DOHH2 (cell line): Measurements from ENCODE around the gene FLRT3.

ENCODE experiments used
- H3F3A ChIP-seq: fragments of 200-600 bp; sonication (generic), shearing (Covaris generic); 2 replicates; pipeline ENCODE4 v1.6.0; 2016; ENCODE audit warnings: antibody characterized with exemption, mild to moderate bottlenecking; ENCODE audit not compliant: control insufficient read depth, insufficient read depth
- H3K27ac ChIP-seq: fragments of 200-600 bp; sonication (generic); 2 replicates; pipeline ENCODE4 v1.5.1; 2014; ENCODE audit warnings: low read depth, mild to moderate bottlenecking, low read length, moderate library complexity
- H3K27me3 ChIP-seq: fragments of 200-600 bp; sonication (generic); 2 replicates; pipeline ENCODE4 v1.6.1; 2014; ENCODE audit warnings: mild to moderate bottlenecking, low read length, mixed read lengths; ENCODE audit not compliant: control insufficient read depth
- H3K36me3 ChIP-seq: fragments of 200-600 bp; sonication (generic); 2 replicates; pipeline ENCODE4 v1.6.1; 2014; ENCODE audit warnings: mild to moderate bottlenecking, low read length, moderate library complexity, mixed read lengths; ENCODE audit not compliant: control insufficient read depth
- H3K4me1 ChIP-seq: fragments of 200-600 bp; sonication (generic); 2 replicates; pipeline ENCODE4 v1.6.1; 2014; ENCODE audit warnings: mild to moderate bottlenecking, low read length, mixed read lengths; ENCODE audit not compliant: control insufficient read depth
- H3K4me2 ChIP-seq: fragments of 200-600 bp; sonication (generic); 2 replicates; pipeline ENCODE4 v1.6.0; 2014; ENCODE audit warnings: mild to moderate bottlenecking, low read length, moderate library complexity
- H3K4me3 ChIP-seq: fragments of 200-600 bp; sonication (generic); 2 replicates; pipeline ENCODE4 v1.5.1; 2014; ENCODE audit warnings: mild to moderate bottlenecking, low read length, mixed read lengths
- H3K79me2 ChIP-seq: fragments of 200-600 bp; sonication (generic); 2 replicates; pipeline ENCODE4 v1.6.1; 2014; ENCODE audit warnings: mild to moderate bottlenecking, low read length, mixed read lengths; ENCODE audit not compliant: control insufficient read depth
- H3K9me2 ChIP-seq: fragments of 200-600 bp; sonication (generic); replicated peaks from 2 replicates; pipeline ENCODE4 v1.6.1; 2014; ENCODE audit warnings: mild to moderate bottlenecking, low read length, mixed read lengths; ENCODE audit not compliant: control insufficient read depth
- H3K9me3 ChIP-seq: fragments of 200-600 bp; sonication (generic); 2 replicates; pipeline ENCODE4 v1.6.1; 2014; ENCODE audit warnings: antibody characterized with exemption, low read length, mixed read lengths; ENCODE audit not compliant: control insufficient read depth, insufficient read depth
- H4K20me1 ChIP-seq: fragments of 200-600 bp; sonication (generic); 2 replicates; pipeline ENCODE4 v1.6.0; 2014; ENCODE audit warnings: low read depth, mild to moderate bottlenecking, antibody characterized with exemption, low read length, moderate library complexity; ENCODE audit not compliant: control insufficient read depth, insufficient read depth
- CTCF ChIP-seq: fragments of 200-600 bp; sonication (generic); IDR thresholded peaks from one replicate; pipeline ENCODE4 v1.5.1; 2014; ENCODE audit warnings: antibody characterized with exemption, mild to moderate bottlenecking, low read depth, low read length; ENCODE audit not compliant: poor library complexity, severe bottlenecking
- EZH2phosphoT487 ChIP-seq: fragments of 200-600 bp; sonication (generic); IDR thresholded peaks from 2 replicates; pipeline ENCODE4 v1.6.1; 2017; ENCODE audit warnings: borderline replicate concordance, mild to moderate bottlenecking, antibody characterized with exemption, low read length, moderate library complexity, mixed read lengths

FLRT3 gene

GRCh38 chr20:14313341-14314020 is 23.9 kb downstream of the FLRT3 start:
- no peaks in the 10 kb centered on the region for H3K9me3 ChIP-seq
- no peaks in the 10 kb centered on the region for H3K79me2 ChIP-seq
- no peak overlapping the region for H3K27ac ChIP-seq
- H3K27me3 ChIP-seq: no peaks in the 10 kb centered on the region
- H3K9me2 ChIP-seq: no peaks in the 10 kb centered on the region
- no peak overlapping the region for H3K4me3 ChIP-seq
- H3K4me1 ChIP-seq: no peaks in the 10 kb centered on the region
- no peaks in the 10 kb centered on the region for H3F3A ChIP-seq
- H4K20me1 ChIP-seq: no peaks in the 10 kb centered on the region
- H3K36me3 ChIP-seq: no peaks in the 10 kb centered on the region
- no peak for TF ChIP-seq EZH2phosphoT487
- TF ChIP-seq CTCF: no peak
- no peak overlapping the region for H3K4me2 ChIP-seq

- H3K9me2 ChIP-seq: no peaks in the 10 kb centered on the region
- H3K79me2 ChIP-seq: no peaks in the 10 kb centered on the region
- H4K20me1 ChIP-seq: no peaks in the 10 kb centered on the region
- no peak overlapping the region for H3K4me3 ChIP-seq
- no peak overlapping the region for H3K27ac ChIP-seq
- no peaks in the 10 kb centered on the region for H3K9me3 ChIP-seq
- no peaks in the 10 kb centered on the region for H3K27me3 ChIP-seq
- TF ChIP-seq CTCF (no peak), EZH2phosphoT487 (no peak)
- H3K4me1 ChIP-seq: no peaks in the 10 kb centered on the region
- H3K36me3 ChIP-seq: no peaks in the 10 kb centered on the region
- H3K4me2 ChIP-seq: no peak overlapping the region
- H3F3A ChIP-seq: no peaks in the 10 kb centered on the region
These were observed 25.4 kb downstream of the FLRT3 start for GRCh38 chr20:14312001-14312400.

- no peaks in the 10 kb centered on the region for H3K9me2 ChIP-seq
- no peak overlapping the region for H3K27ac ChIP-seq
- H3K36me3 ChIP-seq: no peaks in the 10 kb centered on the region
- no peak overlapping the region for H3K4me2 ChIP-seq
- no peaks in the 10 kb centered on the region for H3K4me1 ChIP-seq
- no peaks in the 10 kb centered on the region for H3F3A ChIP-seq
- H3K9me3 ChIP-seq: no peaks in the 10 kb centered on the region
- no peaks in the 10 kb centered on the region for H3K79me2 ChIP-seq
- no peaks in the 10 kb centered on the region for H4K20me1 ChIP-seq
- no peak overlapping the region for H3K4me3 ChIP-seq
- TF ChIP-seq EZH2phosphoT487 (no peak), CTCF (no peak)
- no peaks in the 10 kb centered on the region for H3K27me3 ChIP-seq
These were observed 26.3 kb downstream of the FLRT3 start for GRCh38 chr20:14310977-14311627.
